H1 (cell line): Measurements from ENCODE around the gene GIT1. TPM values are rescaled to one million over a fixed set of nuclear protein-coding genes. Genes with fewer than 3 reads are reported as not detected.

ENCODE experiments used
- CTCF ChIA-PET: fragments of 300-600 bp; sonication (Branson Sonifier 250); formaldehyde crosslinking; loops from one replicate; lab custom pipeline; 2021; ENCODE audit not compliant: partially characterized antibody; lab: Charles Lee
- POLR2A ChIA-PET: fragments of 300-600 bp; sonication (Branson Sonifier 250); formaldehyde crosslinking; loops from one replicate; lab custom pipeline; 2021; ENCODE audit warnings: inconsistent platforms; ENCODE audit not compliant: partially characterized antibody; lab: Charles Lee
- DNase-seq, 2 experiments: peaks; one replicate each; pipeline versions ENCODE4 v3.0.0 to v3.0.0-alpha.2; 2010 to 2022; ENCODE audit warnings: low spot score in 2 of 2, low read depth in 1 of 2, mixed read lengths in 1 of 2
- FAIRE-seq: peaks from 2 replicates; lab custom pipeline; 2011; peaks lifted over from hg19 to GRCh38; lab: Jason Lieb, UNC
- H2AFZ ChIP-seq: 2 replicates; pipeline ENCODE4 v1.8.1; 2012; ENCODE audit warnings: low read length, inconsistent platforms
- H2AK5ac ChIP-seq: 2 replicates; pipeline ENCODE4 v1.6.1; 2013; ENCODE audit warnings: low read depth, low read length
- H2BK120ac ChIP-seq: replicated peaks from 2 replicates; pipeline ENCODE3; 2013; ENCODE audit warnings: low read depth, low read length, inconsistent platforms
- H2BK12ac ChIP-seq: 2 replicates; pipeline ENCODE4 v1.6.1; 2013; ENCODE audit warnings: low read depth, low read length
- H2BK15ac ChIP-seq: 2 replicates; pipeline ENCODE4 v1.6.1; 2013; ENCODE audit warnings: low read length
- H2BK20ac ChIP-seq: 2 replicates; pipeline ENCODE4 v1.6.1; 2013; ENCODE audit warnings: low read length
- H2BK5ac ChIP-seq: 2 replicates; pipeline ENCODE4 v1.6.1; 2013; ENCODE audit warnings: low read depth, low read length
- H3K14ac ChIP-seq: 2 replicates; pipeline ENCODE4 v1.6.1; 2013; ENCODE audit warnings: inconsistent platforms; ENCODE audit not compliant: insufficient read length
- H3K18ac ChIP-seq: 2 replicates; pipeline ENCODE4 v1.6.1; 2013; ENCODE audit warnings: low read length; ENCODE audit errors: extremely low read depth
- H3K23ac ChIP-seq: 2 replicates; pipeline ENCODE4 v1.6.1; 2013; ENCODE audit warnings: inconsistent platforms; ENCODE audit not compliant: insufficient read length
- H3K23me2 ChIP-seq: 2 replicates; pipeline ENCODE4 v1.6.1; 2013; ENCODE audit warnings: low read depth, low read length
- H3K27ac ChIP-seq: 2 replicates; pipeline ENCODE4 v1.6.1; 2011; ENCODE audit warnings: low read depth, low read length, inconsistent platforms
- H3K27me3 ChIP-seq, 4 experiments: replicated peaks in 1 of 4; 1 replicate in 1 of 4; 2 replicates in 3 of 4; pipeline versions ENCODE4 v1.6.1 to v1.8.1; 2011 to 2013; ENCODE audit warnings: low read length in 3 of 4, mild to moderate bottlenecking in 3 of 4, inconsistent platforms in 2 of 4, mixed read lengths in 2 of 4, moderate library complexity in 1 of 4; ENCODE audit not compliant: control insufficient read depth in 3 of 4, insufficient read depth in 3 of 4; ENCODE audit errors: extremely low read depth in 1 of 4
- H3K36me3 ChIP-seq, 4 experiments: 2 replicates each; pipeline versions ENCODE4 v1.6.1 to v1.8.1; 2011 to 2013; ENCODE audit warnings: mild to moderate bottlenecking in 4 of 4, low read length in 3 of 4, moderate library complexity in 2 of 4, control low read depth in 1 of 4, inconsistent platforms in 1 of 4; ENCODE audit not compliant: insufficient read depth in 4 of 4, control insufficient read depth in 2 of 4
- H3K4ac ChIP-seq: replicated peaks from 2 replicates; pipeline ENCODE3; 2013; ENCODE audit warnings: low read length, low read depth, mixed read lengths, inconsistent platforms; ENCODE audit not compliant: insufficient read length
- H3K4me1 ChIP-seq, 4 experiments: replicated peaks in 1 of 4; 1 replicate in 1 of 4; 2 replicates in 3 of 4; pipeline versions ENCODE4 v1.6.1 to v1.8.1; 2011 to 2013; ENCODE audit warnings: low read length in 3 of 4, inconsistent platforms in 2 of 4, mixed read lengths in 1 of 4; ENCODE audit not compliant: insufficient read depth in 4 of 4, control insufficient read depth in 3 of 4
- H3K4me2 ChIP-seq, 2 experiments: 2 replicates each; pipeline versions ENCODE4 v1.6.1 to v1.8.1; 2011 to 2013; ENCODE audit warnings: low read depth in 2 of 2, low read length in 2 of 2, control low read depth in 1 of 2, inconsistent platforms in 1 of 2, mild to moderate bottlenecking in 1 of 2; ENCODE audit not compliant: insufficient read depth in 1 of 2
- H3K4me3 ChIP-seq, 4 experiments: fragments of 200-600, 300-600 bp in 1 of 4; sonication (generic), shearing (Covaris generic), sonication (Bioruptor Twin) in 1 of 4; 2 replicates each; pipeline versions ENCODE4 v1.5.1 to v1.8.1; 2011 to 2016; ENCODE audit warnings: low read length in 4 of 4, low read depth in 3 of 4, control low read depth in 2 of 4, inconsistent platforms in 2 of 4, mild to moderate bottlenecking in 2 of 4, mixed read lengths in 1 of 4, moderate library complexity in 1 of 4; ENCODE audit not compliant: insufficient read depth in 2 of 4; ENCODE audit errors: extremely low read depth in 1 of 4
- H3K56ac ChIP-seq: replicated peaks from 2 replicates; pipeline ENCODE3; 2013; ENCODE audit warnings: low read depth, mild to moderate bottlenecking, mixed read lengths, low read length, inconsistent platforms; ENCODE audit not compliant: insufficient read length
- H3K79me1 ChIP-seq: 2 replicates; pipeline ENCODE4 v1.6.1; 2013; ENCODE audit warnings: low read depth, low read length, control low read depth
- H3K79me2 ChIP-seq, 2 experiments: 2 replicates each; pipeline versions ENCODE4 v1.6.1 to v1.8.1; 2012 to 2013; ENCODE audit warnings: low read length in 2 of 2, mild to moderate bottlenecking in 2 of 2, inconsistent platforms in 1 of 2; ENCODE audit not compliant: insufficient read depth in 2 of 2, control insufficient read depth in 1 of 2
- H3K9ac ChIP-seq, 4 experiments: replicated peaks in 1 of 4; 1 replicate in 1 of 4; 2 replicates in 3 of 4; pipeline versions ENCODE4 v1.6.1 to v1.8.1; 2011 to 2013; ENCODE audit warnings: low read depth in 3 of 4, low read length in 3 of 4, control low read depth in 2 of 4, mild to moderate bottlenecking in 2 of 4, moderate library complexity in 2 of 4, inconsistent platforms in 1 of 4; ENCODE audit errors: extremely low read depth in 1 of 4
- H3K9me3 ChIP-seq, 2 experiments: 2 replicates each; pipeline versions ENCODE4 v1.6.1 to v1.8.1; 2012 to 2013; ENCODE audit warnings: mild to moderate bottlenecking in 2 of 2, moderate library complexity in 2 of 2, control low read depth in 1 of 2, inconsistent platforms in 1 of 2, low read depth in 1 of 2, low read length in 1 of 2, mixed read lengths in 1 of 2; ENCODE audit not compliant: insufficient read depth in 2 of 2
- H4K20me1 ChIP-seq, 2 experiments: replicated peaks in 1 of 2; 2 replicates each; pipeline versions ENCODE3 to v1.8.1; 2011 to 2013; ENCODE audit warnings: inconsistent platforms in 2 of 2, low read length in 2 of 2, mild to moderate bottlenecking in 1 of 2; ENCODE audit not compliant: insufficient read depth in 2 of 2, control insufficient read depth in 1 of 2
- H4K5ac ChIP-seq: 2 replicates; pipeline ENCODE4 v1.6.1; 2013; ENCODE audit warnings: low read length, low read depth, mixed read lengths, inconsistent platforms; ENCODE audit not compliant: insufficient read length
- H4K8ac ChIP-seq: 2 replicates; pipeline ENCODE4 v1.8.0; 2013; ENCODE audit warnings: mild to moderate bottlenecking, moderate library complexity, low read length, inconsistent platforms; ENCODE audit not compliant: insufficient read depth; ENCODE audit errors: extremely low read depth
- H4K91ac ChIP-seq: replicated peaks from 2 replicates; pipeline ENCODE3; 2013; ENCODE audit warnings: low read length, mixed read lengths, inconsistent platforms; ENCODE audit not compliant: insufficient read length
- KDM1A ChIP-seq: fragments of 200-600, 300-600 bp; sonication (generic); IDR thresholded peaks from 2 replicates; pipeline ENCODE4 v1.7.1; 2016; ENCODE audit warnings: mild to moderate bottlenecking, low read length, borderline replicate concordance
- KDM5A ChIP-seq: fragments of 200-600 bp; IDR thresholded peaks from 2 replicates; pipeline ENCODE4 v1.7.1; 2012; ENCODE audit warnings: mild to moderate bottlenecking, low read length, inconsistent platforms, mixed read lengths
- SIX5 ChIP-seq: IDR thresholded peaks from 2 replicates; pipeline ENCODE4 v1.6.1; 2011; ENCODE audit warnings: mild to moderate bottlenecking, low read depth, low read length
- WGBS, 2 experiments: shearing (Covaris generic) in 1 of 2; methylation state at CpG; one replicate each; pipeline versions ENCODE4 v1.1.6 to v1.1.7; 2013 to 2015; ENCODE audit warnings: low lambda C conversion rate in 2 of 2, mixed read lengths in 2 of 2, inconsistent platforms in 1 of 2, low coverage in 1 of 2, missing lambda C conversion rate in 1 of 2; ENCODE audit not compliant: insufficient replicate concordance in 2 of 2, insufficient coverage in 1 of 2, insufficient read length in 1 of 2; ENCODE audit errors: extremely low coverage in 1 of 2, missing lambda C conversion rate in 1 of 2; 5-methylcytosine and 5-hydroxymethylcytosine counted together
- polyA plus RNA-seq, 7 experiments: library from polyadenylated mRNA; depleted of rRNA in 3 of 7; stranded (reverse) in 5 of 7; unstranded in 2 of 7; fragments of >200 nt in 5 of 7; fragments of 200-250 nt in 2 of 7; gene quantifications; 1 replicate in 5 of 7; 2 replicates in 1 of 7; 4 replicates in 1 of 7; pipeline versions ENCODE4 v1.2.1 to v1.2.3, GENCODE V29; 2011 to 2013; ENCODE audit warnings: missing spikeins in 2 of 7, mixed read lengths in 2 of 7
- total RNA-seq: library from RNA; stranded (reverse); fragmentation: NEBNext Ultra II Directional; extraction: Animal tissue kit (Norgen Biotek cat#: 25700); gene quantifications from 2 replicates; pipeline ENCODE4 v1.2.1, GENCODE V29; 2021
- TF ChIP-seq, protein P1 (sequence below): IDR thresholded peaks from 2 replicates; pipeline ENCODE4 v1.6.1; 2011; ENCODE audit warnings: low read depth, mild to moderate bottlenecking, low read length; ENCODE audit not compliant: insufficient read depth

The GIT1 gene
- total and polyA plus RNA-seq, 2 of the 8 experiments (the other 6 are each of a cell fraction or from before 2014, with no cell fraction given), result 62.4 to 63.0 TPM

DNA sequence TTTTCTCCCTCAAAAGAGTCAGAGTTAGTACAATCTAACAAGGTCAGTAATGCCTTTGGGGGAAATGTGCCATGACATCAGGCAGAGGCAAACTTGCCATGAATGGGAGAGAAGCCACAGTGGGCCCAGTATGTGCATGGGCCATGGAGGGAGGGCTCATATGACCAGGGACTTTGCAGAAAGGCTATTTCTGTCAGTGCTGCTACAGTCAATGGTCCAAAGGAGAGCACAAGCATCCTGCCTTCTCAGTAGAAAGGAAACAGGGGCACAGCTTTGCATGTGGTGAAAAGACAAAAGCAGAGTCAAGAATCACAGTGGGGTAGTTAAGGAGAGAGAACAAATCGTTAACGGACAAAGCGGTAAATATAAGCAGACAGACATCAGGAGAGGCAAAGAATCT is 44.4 kb upstream of the GIT1 start:
- no peaks in the 10 kb centered on the region for H3K79me1 ChIP-seq
- no peak overlapping the region for H3K23ac ChIP-seq
- H2AFZ ChIP-seq, result no peak overlapping the region
- H3K27ac ChIP-seq, result no peak overlapping the region
- H3K14ac ChIP-seq, result no peak overlapping the region
- TF ChIP-seq KDM1A (no peak), SIX5 (no peak), KDM5A (no peak)
- TF ChIP-seq, protein P1, sequence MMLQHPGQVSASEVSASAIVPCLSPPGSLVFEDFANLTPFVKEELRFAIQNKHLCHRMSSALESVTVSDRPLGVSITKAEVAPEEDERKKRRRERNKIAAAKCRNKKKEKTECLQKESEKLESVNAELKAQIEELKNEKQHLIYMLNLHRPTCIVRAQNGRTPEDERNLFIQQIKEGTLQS, result no peak
- H4K5ac ChIP-seq, result no peak overlapping the region
- H2BK120ac ChIP-seq, result no peak overlapping the region
- H3K4me1 ChIP-seq, result peaks cover 0 to 3% (median 1%) of the 10 kb centered on the region in 4 experiments; a peak in 3 of 7 replicates
- no peak overlapping the region for H2BK12ac ChIP-seq
- no peaks in the 10 kb centered on the region for H3K9me3 ChIP-seq
- H4K20me1 ChIP-seq, result no peaks in the 10 kb centered on the region
- POLR2A ChIA-PET, result interaction anchor here (1.0 kb wide), 1 partner anchor 239 kb away, joined by 3 read pairs; no protein-coding TSS in a partner anchor
- DNase-seq, result no peak
- no peak for FAIRE-seq
- H3K18ac ChIP-seq, result no peak overlapping the region
- peaks cover 0 to 9% (median 4%) of the 10 kb centered on the region in 4 experiments; a peak in 4 of 8 replicates for H3K36me3 ChIP-seq
- CTCF ChIA-PET, result interaction anchor here (0.7 to 1.8 kb wide), 4 partner anchors 9 to 460 kb away, joined by 3 to 4 read pairs (median 3); partner anchors contain the start of gene CORO6
- H3K4me3 ChIP-seq, result no peak overlapping the region
- no peaks in the 10 kb centered on the region for H3K27me3 ChIP-seq
- H2BK15ac ChIP-seq, result no peak overlapping the region
- H3K56ac ChIP-seq, result no peak overlapping the region
- no peak overlapping the region; a peak in 1 of 7 replicates for H3K9ac ChIP-seq
- H2BK20ac ChIP-seq, result no peak overlapping the region
- no peaks in the 10 kb centered on the region; the same call in 1 of the 2 replicates for H3K23me2 ChIP-seq
- WGBS, 2 experiments, result 75% methylated on average over 3 of the region's 3 CpGs; no CpG with 5 or more reads in 1 of the 2 experiments
- no peak overlapping the region for H4K91ac ChIP-seq
- no peak overlapping the region for H3K4ac ChIP-seq
- no peak overlapping the region for H2BK5ac ChIP-seq
- H3K4me2 ChIP-seq, result no peak overlapping the region
- no peak overlapping the region for H4K8ac ChIP-seq
- H3K79me2 ChIP-seq, result no peaks in the 10 kb centered on the region
- H2AK5ac ChIP-seq, result no peak overlapping the region
